ES-I3 (cell line): ENCODE results near the gene PLD4.

Experiments used
- H3K36me3 ChIP-seq: 2 replicates; pipeline ENCODE4 v1.6.1; 2013; ENCODE audit warnings: mild to moderate bottlenecking, low read length, control low read depth, moderate library complexity; ENCODE audit not compliant: insufficient read depth
- H3K4me1 ChIP-seq: 2 replicates; pipeline ENCODE4 v1.6.1; 2013; ENCODE audit warnings: mild to moderate bottlenecking, control low read depth, low read length; ENCODE audit not compliant: insufficient read depth
- H3K9ac ChIP-seq: 2 replicates; pipeline ENCODE4 v1.6.1; 2013; ENCODE audit warnings: low read depth, mild to moderate bottlenecking, low read length, moderate library complexity
- H3K9me3 ChIP-seq: 2 replicates; pipeline ENCODE4 v1.6.1; 2013; ENCODE audit warnings: mild to moderate bottlenecking, low read length, moderate library complexity; ENCODE audit not compliant: control insufficient read depth, insufficient read depth

Gene PLD4

GRCh38 chr14:104978746-104979691 is 54.3 kb downstream of the PLD4 start:
- peaks cover 12% of the 10 kb centered on the region; the same call in 1 of the 2 replicates for H3K4me1 ChIP-seq
- H3K36me3 ChIP-seq, result no peaks in the 10 kb centered on the region
- peak overlapping the region; percentile 54; the same call in 1 of the 2 replicates for H3K9ac ChIP-seq
- H3K9me3 ChIP-seq, result no peaks in the 10 kb centered on the region

GRCh38 chr14:104979758-104980610 is 55.3 kb downstream of the PLD4 start:
- H3K9me3 ChIP-seq, result no peaks in the 10 kb centered on the region
- H3K36me3 ChIP-seq, result no peaks in the 10 kb centered on the region
- H3K4me1 ChIP-seq, result peaks cover 9% of the 10 kb centered on the region; the same call in 1 of the 2 replicates
- no peak overlapping the region for H3K9ac ChIP-seq

- Histone ChIP-seq H3K36me3 (no peaks in the 10 kb centered on the region), H3K9ac (no peak overlapping the region), H3K9me3 (no peaks in the 10 kb centered on the region), H3K4me1 (peaks cover 9% of the 10 kb centered on the region; the same call in 1 of the 2 replicates)
Measured at GRCh38 chr14:104980611-104981531, 56.2 kb downstream of the PLD4 start.

GRCh38 chr14:104981699-104982541 is 57.2 kb downstream of the PLD4 start:
- Histone ChIP-seq H3K9me3 (no peaks in the 10 kb centered on the region), H3K4me1 (peaks cover 4% of the 10 kb centered on the region; the same call in 1 of the 2 replicates), H3K9ac (no peak overlapping the region), H3K36me3 (no peaks in the 10 kb centered on the region)

- H3K9ac ChIP-seq, result no peak overlapping the region
- H3K9me3 ChIP-seq, result no peaks in the 10 kb centered on the region
- H3K4me1 ChIP-seq, result peaks cover 4% of the 10 kb centered on the region; the same call in 1 of the 2 replicates
- H3K36me3 ChIP-seq, result no peaks in the 10 kb centered on the region
Measured at GRCh38 chr14:104982548-104983230, 58.0 kb downstream of the PLD4 start.
